ENCODE results near the gene GPRC5D. TPM values are rescaled to one million over a fixed set of nuclear protein-coding genes. Genes with fewer than 3 reads are reported as not detected.
A peak's percentile ranks its signal among the peaks of the same experiment; 100 is the strongest.

Gene GPRC5D
- total RNA-seq, 1 donor from 2014 or later: not detected

- intact Hi-C loops (cut with DNase I): no loop called here
- no peak for ATAC-seq
- DNase-seq (ENCODE audit: missing footprints): no peak
These were observed 6.4 kb downstream of the GPRC5D start for GRCh38 chr12:12945591-12945990.

DNA sequence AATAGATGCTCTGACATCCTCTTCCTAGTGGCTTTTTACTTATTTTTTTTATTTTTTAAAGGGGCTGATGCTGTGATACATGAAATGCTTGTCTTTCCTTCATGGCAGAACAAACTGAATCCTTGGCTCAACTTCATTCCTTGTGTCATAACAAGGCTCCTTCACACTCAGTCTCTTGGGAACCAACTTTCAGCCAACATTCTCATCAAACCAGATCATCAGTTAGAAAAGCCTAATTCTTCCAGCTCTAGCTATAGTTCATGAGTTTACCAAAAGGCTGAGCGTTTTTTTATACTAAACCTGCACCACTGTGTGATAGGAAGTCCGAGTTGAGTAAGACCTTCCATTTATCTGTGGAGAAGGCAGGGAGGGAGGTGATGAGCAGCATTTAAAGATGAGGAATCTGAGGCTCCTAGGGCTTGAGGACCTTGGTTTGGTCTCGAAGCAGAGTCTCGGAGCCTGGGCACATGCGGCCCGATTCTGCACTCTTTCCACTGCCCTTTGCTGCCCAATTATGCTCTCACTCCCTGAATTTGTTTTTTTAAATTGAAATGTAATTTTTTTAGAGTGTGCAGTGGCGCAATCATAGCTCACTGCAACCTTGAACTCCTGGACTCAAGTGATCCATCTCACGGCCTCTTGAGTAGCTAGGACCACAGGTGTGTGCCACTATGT lies 8.2 kb downstream of the GPRC5D start:
- intact Hi-C loops (cut with DNase I): no loop called here
- ATAC-seq (peak; percentile 62), DNase-seq (ENCODE audit: missing footprints) (no peak)

GRCh38 chr12:12941450-12942350 lies 10.3 kb downstream of the GPRC5D start:
- DNase-seq (ENCODE audit: missing footprints): no peak
- intact Hi-C loops (cut with DNase I): no loop called here
- ATAC-seq: no peak

GRCh38 chr12:12939888-12940287 lies 12.1 kb downstream of the GPRC5D start:
- intact Hi-C loops (cut with DNase I): no loop called here
- ATAC-seq: no peak
- no peak for DNase-seq (ENCODE audit: missing footprints)

DNA sequence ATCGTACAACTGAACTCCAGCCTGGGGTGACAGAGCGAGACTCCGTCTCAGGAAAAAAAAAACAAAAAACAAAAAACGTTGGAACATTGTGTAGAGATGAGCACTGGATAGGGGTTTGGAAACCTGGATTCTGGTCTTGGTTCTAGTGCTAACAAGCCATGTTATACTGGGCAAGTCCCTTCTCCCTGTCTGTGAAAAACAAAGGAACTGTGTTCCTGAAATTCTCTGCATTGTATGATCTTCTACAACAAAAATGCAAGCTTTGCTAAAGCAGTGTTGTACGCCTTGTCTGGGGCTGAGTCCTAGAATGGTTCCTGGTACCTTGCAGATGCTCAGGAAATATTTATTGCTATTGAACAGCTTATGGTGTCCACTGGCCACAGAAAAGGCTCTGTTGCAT lies 13.4 kb downstream of the GPRC5D start:
- DNase-seq (ENCODE audit: missing footprints) (no peak), ATAC-seq (no peak)
- intact Hi-C loops (cut with DNase I): no loop called here

DNA sequence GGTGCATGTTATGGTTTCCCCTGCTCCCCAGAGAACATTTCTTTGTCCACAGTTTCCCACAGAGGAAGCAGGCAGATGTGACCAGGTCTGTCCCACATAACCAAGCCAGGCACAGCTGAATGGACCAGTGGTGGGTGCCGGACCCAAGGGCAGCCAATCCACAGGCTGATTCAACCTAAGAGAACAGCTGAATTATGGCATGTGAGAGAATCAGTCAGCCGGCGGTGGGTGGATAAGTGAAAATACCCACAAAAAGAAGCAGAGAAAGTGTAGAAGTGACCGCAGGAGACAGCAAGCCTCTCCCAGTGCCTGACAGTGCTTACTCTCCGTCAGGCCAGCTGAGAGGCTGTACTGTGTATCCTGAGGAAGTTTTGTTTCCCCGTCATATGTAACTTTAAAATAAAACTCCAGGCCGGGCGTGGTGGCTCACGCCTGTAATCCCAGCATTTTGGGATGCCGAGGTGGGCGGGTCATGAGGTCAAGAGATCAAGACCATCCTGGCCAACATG lies 14.9 kb downstream of the GPRC5D start:
- DNase-seq (ENCODE audit: missing footprints) (no peak), ATAC-seq (no peak)
- intact Hi-C loops (cut with DNase I): no loop called here

DNA sequence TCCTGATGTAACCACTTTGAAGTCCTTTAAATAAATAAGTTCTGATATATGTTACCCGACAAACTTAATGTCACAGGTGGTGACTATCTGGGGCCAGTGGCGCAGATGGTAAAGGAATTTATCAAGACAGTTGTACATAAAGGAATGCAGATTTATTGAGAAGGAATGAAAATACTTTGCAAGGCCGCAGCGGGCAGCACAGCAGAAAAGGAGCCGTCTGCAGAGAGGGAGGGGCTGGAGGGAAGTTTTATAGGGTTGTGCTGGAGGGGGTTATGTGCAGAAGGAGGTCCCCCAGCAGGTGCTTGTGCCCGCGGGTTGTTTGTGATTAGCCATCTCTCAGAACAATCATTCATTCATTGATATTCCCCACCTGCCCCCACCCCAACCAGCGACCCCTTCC lies 17.4 kb downstream of the GPRC5D start:
- DNase-seq (ENCODE audit: missing footprints) (no peak), ATAC-seq (no peak)
- intact Hi-C loops (cut with DNase I): no loop called here

- ATAC-seq (no peak), DNase-seq (ENCODE audit: missing footprints) (no peak)
- intact Hi-C loops (cut with DNase I): no loop called here
These were observed 18.2 kb downstream of the GPRC5D start for GRCh38 chr12:12933742-12934141.

- intact Hi-C loops (cut with DNase I): no loop called here
- no peak for DNase-seq (ENCODE audit: missing footprints)
- no peak for ATAC-seq
These were observed 21.2 kb downstream of the GPRC5D start for GRCh38 chr12:12930633-12931219.

GRCh38 chr12:12929696-12930095 lies 22.3 kb downstream of the GPRC5D start:
- ATAC-seq (no peak), DNase-seq (ENCODE audit: missing footprints) (no peak)
- intact Hi-C loops (cut with DNase I): no loop called here

GRCh38 chr12:12927211-12928079 lies 24.5 kb downstream of the GPRC5D start:
- intact Hi-C loops (cut with DNase I): no loop called here
- peak; percentile 81 for DNase-seq (ENCODE audit: missing footprints)
- ATAC-seq: peak; percentile 95

DNA sequence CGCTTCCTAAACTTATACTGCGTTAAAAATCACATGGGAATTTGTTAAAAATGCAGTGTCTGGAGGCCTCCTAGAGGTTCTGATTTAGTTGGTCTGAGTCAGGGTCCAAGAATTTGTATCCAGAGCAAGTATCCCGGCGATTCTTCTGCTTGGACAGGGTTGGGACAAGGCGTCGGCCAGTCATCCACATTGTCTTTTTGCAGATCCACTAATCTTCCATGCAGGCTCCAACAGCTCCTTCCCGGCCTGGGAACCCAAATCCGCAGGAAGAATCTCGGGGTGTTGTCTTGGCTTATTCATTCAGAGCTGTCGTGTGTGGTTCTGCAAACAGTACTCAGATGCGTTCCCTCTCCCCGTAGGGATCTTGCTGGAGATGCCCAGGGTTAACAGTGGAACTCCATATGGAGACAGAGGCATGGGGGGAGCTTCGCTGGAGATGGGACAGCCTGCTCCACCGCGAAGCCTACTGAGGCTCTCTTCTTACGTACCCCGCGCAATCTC lies 25.3 kb downstream of the GPRC5D start:
- DNase-seq (ENCODE audit: missing footprints): no peak
- no peak for ATAC-seq

GRCh38 chr12:12925388-12925787 lies 26.6 kb downstream of the GPRC5D start:
- intact Hi-C loops (cut with DNase I): no loop called here
- DNase-seq (ENCODE audit: missing footprints) (no peak), ATAC-seq (no peak)

More for the DNA sequence above, 25.3 kb downstream of the GPRC5D start:
- intact Hi-C loops (cut with DNase I): no loop called here

DNA sequence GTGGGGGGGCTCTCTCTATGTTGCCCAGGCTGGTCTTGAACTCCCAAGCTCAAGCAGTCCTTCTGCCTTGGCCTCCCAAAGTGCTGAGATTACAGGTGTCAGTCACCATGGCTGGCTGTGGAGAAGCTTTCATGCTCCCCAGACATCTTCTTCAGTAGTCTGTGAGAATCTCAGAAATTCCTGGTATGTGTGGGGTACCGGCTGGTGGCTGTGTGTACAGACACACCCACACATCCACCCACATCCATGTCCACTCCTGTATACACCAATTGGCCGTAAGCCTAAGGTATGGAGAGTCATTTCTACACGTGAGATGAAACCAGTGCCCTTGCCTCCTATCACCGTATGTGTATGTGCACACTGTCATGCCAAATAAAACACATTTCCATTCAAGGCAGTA lies 27.8 kb downstream of the GPRC5D start:
- DNase-seq (ENCODE audit: missing footprints) (no peak), ATAC-seq (no peak)
- intact Hi-C loops (cut with DNase I): no loop called here

DNA sequence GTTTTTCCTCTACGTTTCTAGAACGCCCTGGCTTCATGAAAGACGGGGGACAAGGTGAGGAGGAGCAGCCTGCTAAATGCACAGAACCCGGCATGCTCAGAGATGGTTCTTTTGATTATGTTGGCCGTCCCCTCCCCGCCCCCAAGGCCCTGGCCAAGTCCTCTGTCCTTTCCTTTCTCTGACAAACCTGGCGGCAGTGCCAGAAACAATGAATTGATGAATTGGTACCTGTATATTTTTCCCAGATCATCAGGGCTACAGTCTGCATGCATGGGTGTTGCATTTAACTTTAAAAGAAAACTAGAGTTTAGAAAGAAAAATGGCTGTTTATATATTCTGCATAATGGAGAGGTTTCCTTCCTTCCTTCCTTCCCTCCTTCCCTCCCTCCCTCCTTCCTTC lies 29.0 kb downstream of the GPRC5D start:
- intact Hi-C loops (cut with DNase I): no loop called here
- DNase-seq (ENCODE audit: missing footprints): no peak
- ATAC-seq: no peak

- DNase-seq (ENCODE audit: missing footprints) (no peak), ATAC-seq (no peak)
- intact Hi-C loops (cut with DNase I): no loop called here
These were observed 29.8 kb downstream of the GPRC5D start for GRCh38 chr12:12922191-12922616.

DNA sequence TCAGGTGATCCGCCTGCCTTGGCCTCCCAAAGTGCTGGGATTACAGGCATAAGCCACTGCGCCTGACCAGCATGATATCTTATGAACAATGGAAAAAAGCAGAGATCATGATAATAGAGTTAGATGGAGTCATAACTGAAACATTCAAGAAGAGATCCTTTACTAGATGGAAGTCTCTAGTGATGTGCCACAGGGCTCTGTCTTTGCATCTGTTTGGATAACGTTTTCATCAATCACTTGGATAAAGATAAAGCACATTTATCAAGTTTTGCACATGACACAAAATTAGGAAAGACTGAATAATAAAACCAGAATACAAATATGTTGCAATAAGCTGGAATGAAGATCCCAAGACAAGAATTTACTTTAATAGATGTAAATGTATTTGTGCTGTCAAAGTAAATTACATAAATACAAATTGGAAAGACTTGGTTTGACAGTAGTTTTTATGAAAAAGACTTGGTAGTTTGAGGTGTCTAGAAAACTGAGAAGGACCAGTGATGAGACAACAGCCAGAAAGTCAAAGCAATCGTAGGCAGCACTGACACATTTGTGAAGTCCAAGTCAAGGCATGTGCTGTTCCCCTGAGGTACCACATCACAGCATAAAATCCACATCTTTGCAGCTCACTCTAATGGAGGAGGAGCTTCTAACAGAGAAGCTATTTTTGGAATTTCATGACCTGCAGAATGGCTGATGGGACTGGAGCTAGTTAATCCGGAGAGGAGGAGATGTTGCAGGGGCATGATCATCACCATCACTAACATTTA lies 32.1 kb downstream of the GPRC5D start:
- DNase-seq (ENCODE audit: missing footprints): no peak
- no peak for ATAC-seq
- intact Hi-C loops (cut with DNase I): loop anchor here (5.0 kb wide), 1 partner anchor 177 kb away; no protein-coding TSS in a partner anchor
